Measurements from ENCODE around the gene RAB44.
A peak's percentile ranks its signal among the peaks of the same experiment; 100 is the strongest.

DNA sequence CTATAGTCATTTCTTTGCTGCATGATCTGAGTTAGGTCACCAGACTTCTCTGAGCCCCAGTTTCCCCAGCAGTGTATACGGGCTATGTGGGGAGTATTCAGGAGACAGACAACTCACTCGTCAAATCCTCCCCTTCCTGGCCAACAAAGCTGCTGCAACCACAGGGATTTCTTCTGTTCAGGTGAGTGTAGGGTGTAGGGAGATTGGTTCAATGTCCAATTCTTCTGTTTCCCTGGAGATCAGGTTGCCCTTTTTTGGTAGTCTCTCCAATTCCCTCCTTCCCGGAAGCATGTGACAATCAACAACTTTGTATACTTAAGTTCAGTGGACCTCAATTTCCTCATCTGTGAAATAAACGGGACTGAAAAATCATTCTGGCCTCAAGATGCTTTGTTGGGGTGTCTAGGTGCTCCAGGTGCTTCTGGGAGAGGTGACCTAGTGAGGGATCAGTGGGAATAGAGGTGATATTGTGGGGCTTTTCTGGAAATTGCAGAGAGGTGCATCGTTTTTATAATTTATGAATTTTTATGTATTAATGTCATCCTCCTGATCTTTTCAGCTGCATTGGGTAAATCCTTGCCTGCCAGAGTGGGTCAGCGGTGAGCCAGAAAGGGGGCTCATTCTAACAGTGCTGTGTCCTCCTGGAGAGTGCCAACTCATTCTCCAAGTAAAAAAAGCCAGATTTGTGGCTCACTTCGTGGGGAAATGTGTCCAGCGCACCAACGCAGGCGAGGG lies 19.7 kb upstream of the RAB44 start:
- TF ChIP-seq, protein P1, sequence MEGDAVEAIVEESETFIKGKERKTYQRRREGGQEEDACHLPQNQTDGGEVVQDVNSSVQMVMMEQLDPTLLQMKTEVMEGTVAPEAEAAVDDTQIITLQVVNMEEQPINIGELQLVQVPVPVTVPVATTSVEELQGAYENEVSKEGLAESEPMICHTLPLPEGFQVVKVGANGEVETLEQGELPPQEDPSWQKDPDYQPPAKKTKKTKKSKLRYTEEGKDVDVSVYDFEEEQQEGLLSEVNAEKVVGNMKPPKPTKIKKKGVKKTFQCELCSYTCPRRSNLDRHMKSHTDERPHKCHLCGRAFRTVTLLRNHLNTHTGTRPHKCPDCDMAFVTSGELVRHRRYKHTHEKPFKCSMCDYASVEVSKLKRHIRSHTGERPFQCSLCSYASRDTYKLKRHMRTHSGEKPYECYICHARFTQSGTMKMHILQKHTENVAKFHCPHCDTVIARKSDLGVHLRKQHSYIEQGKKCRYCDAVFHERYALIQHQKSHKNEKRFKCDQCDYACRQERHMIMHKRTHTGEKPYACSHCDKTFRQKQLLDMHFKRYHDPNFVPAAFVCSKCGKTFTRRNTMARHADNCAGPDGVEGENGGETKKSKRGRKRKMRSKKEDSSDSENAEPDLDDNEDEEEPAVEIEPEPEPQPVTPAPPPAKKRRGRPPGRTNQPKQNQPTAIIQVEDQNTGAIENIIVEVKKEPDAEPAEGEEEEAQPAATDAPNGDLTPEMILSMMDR (IDR thresholded peaks at IDR 0.05), result peak; percentile 27; the same call in 1 of the 2 replicates
- TF ChIP-seq POLR2AphosphoS5 (IDR thresholded peaks at IDR 0.05; ENCODE audit: low read depth, low read length) (no peak), CHD2 (IDR thresholded peaks at IDR 0.05; ENCODE audit: low read length, partially characterized antibody) (no peak), EZH2phosphoT487 (IDR thresholded peaks at IDR 0.05; ENCODE audit: borderline replicate concordance, low read depth) (no peak)

All from SK-N-SH (cell line).